NCI-H2081 (cell line): Measurements from ENCODE around the gene LHB.
"Not testable (repeated sequence)": the region's sequence is repeated elsewhere in the genome, so short reads cannot be mapped to it uniquely, and the experiment has no call there.

Experiments
- DNase-seq, 2 experiments: peaks; one replicate each; lab custom pipeline; 2025; lab: John Stamatoyannopoulos, UW

LHB gene

GRCh38 chr19:49038111-49038510 is 21.2 kb upstream of the LHB start:
- not testable (repeated sequence) for DNase-seq

- not testable (repeated sequence) for DNase-seq
Measured at GRCh38 chr19:49036815-49037214, 19.9 kb upstream of the LHB start, which contains the start of gene CGB1. CGB1 (minus strand) TSS chr19:49036895; CDS start chr19:49036711, 184 bp downstream.

GRCh38 chr19:49031642-49032301 is 14.9 kb upstream of the LHB start, which contains the start of gene CGB2:
CGB2 (plus strand) TSS chr19:49031890; CDS start chr19:49032096, 206 bp downstream.
- peak in 1 of 2 experiments; percentile 54 for DNase-seq

- not testable (repeated sequence) for DNase-seq
Measured at GRCh38 chr19:49030323-49030722, 13.4 kb upstream of the LHB start.

- not testable (repeated sequence) for DNase-seq
Measured at GRCh38 chr19:49029749-49030148, 12.9 kb upstream of the LHB start.

DNA sequence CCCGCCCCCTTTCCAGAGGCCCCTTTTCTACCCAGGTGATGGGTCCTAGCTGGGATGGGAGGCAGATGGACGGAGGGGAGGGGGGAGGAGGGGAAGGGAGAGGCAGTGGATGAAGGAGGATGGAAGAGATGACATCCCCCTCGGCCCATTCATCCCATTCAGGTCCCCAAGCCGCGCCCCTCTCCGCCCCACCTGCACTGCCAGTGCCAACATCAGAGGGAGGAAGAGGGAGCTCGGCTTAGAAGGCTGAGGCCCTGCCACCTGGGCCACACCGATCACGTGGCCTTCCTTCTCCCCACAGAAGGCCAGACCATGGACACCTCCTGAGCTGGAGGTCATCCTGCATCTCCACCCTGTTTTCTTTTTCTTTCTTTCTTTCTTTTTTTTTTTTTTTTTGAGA is 11.8 kb upstream of the LHB start:
- not testable (repeated sequence) for DNase-seq

- not testable (repeated sequence) for DNase-seq
Measured at GRCh38 chr19:49025599-49025998, 8.7 kb upstream of the LHB start.

- not testable (repeated sequence) for DNase-seq
Measured at GRCh38 chr19:49025088-49025487, 8.2 kb upstream of the LHB start.

DNA sequence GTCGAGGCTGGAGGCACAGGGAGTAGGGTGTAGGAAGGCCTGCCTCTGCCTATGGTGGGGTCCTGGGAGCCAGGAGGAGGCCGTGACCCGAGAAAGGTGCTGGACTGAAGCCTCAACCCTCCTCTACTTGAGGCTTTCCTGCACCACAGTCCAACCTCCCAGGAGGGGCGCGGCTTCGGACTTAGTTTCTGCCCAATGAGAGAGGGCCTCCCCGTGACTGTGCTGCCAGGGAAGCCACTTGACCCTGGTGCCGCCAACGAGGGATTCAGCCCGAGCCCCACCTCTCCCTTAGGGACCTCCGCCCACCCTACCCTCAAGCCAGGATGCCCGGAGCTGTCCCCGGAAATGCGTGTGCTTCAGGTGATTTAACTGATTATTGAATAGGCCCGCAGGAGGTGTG is 7.3 kb upstream of the LHB start, which contains the start of gene CGB3:
CGB3 (minus strand) TSS at position 101 of the 400 bp plus-strand sequence. CDS start 362 bp downstream, outside the sequence.
- DNase-seq: not testable (repeated sequence)

DNA sequence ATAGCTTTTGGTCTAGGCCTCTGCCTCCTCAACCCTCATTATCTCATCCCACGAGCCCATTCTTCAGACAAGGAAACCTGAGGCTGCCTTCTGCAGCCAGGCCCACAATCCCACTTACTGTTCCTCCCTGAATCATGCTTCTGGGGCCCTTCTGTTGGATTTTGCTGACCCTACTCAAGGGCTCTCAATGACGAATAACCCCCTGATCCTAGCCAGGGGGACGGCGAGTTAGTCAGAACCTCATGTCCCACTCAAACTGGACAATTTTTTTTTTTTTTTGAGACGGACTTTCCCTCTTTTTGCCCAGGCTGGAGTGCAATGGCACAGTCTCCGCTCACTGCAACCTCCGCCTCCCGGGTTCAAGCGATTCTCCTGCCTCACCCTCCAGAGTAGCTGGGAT is 5.2 kb upstream of the LHB start:
- no peak for DNase-seq

GRCh38 chr19:49020931-49021895 is 4.3 kb upstream of the LHB start:
- no peak for DNase-seq

GRCh38 chr19:49020342-49020741 is 3.5 kb upstream of the LHB start:
- DNase-seq: no peak

GRCh38 chr19:49019242-49019932 is 2.5 kb upstream of the LHB start:
- DNase-seq: peak in 1 of 2 experiments; percentile 6

DNA sequence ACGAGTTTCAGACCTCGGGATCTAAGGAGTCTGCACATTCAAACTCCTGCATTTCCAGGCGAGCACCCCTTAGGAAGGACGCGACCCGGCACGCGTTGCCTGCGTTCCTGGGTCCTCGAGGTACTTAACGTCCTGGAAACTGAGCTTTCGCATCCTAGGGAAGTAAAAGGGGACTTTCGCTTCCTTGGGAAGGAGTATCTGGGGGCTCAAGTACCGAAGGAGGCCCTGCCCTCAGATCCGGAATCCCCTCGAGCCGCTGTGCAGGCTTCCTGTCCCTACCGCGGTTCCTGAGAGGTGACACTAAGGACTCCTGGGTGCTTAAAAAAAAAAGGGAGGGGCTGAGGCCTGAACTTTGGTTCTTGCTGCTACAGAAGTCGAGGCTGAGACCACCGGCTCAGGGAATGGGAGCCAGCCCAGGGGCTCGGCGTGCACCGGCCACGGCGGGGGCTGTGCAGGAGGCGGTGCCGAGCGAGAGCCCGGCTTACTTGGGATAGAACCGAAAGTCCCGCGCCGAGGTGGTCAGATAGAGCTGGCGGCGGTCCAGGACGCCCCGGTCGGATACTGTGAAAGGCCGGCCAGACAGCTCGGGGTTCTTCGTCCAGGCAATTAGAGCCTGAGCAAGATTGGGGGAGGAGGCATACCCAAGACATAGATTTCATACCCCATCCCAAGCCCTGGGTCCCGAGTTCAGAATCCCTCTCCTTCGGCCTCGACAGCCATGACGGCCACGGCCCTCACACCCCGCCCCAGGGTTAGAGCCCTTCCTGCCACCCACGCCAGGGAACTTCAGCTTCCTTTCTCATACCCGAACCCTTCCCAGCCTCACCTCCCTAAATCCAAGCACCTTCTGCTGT is 1.7 kb upstream of the LHB start:
- DNase-seq: not testable (repeated sequence)

DNA sequence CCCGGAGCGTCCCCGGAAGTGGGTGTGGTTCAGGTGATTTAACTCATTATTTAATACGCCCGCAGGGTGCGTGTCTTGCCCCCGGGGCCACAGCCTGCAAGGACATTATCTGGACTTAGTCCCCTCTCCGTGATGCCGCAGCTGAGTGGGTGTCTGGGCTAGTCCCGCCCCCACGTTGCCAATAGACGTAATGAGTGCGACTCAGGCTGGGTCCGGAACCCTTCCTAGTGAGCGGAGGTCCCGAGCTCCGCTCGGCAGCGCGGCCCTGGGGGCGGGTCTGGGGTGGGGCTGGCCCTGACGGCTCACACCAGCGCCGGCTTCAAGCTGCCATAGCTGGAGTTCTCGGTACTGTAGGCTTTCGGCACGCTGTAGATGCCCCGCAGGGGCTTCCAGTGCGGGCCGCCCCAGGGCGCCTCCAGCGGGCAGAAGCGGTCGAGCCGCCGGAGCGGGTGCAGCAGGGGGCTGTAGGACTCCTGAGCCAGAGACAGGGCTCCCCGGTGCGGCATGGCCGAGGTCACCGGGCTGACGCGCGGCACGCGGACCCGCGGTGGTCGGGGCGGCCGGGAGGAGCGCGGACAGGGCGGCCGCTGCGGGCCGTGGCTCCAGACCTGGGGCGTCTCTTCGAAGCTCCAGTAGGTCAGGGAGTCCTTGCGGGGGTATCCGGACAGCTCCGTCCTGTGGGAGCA is 918 bp upstream of the LHB start:
- DNase-seq: peak; percentile 43 to 45

DNA sequence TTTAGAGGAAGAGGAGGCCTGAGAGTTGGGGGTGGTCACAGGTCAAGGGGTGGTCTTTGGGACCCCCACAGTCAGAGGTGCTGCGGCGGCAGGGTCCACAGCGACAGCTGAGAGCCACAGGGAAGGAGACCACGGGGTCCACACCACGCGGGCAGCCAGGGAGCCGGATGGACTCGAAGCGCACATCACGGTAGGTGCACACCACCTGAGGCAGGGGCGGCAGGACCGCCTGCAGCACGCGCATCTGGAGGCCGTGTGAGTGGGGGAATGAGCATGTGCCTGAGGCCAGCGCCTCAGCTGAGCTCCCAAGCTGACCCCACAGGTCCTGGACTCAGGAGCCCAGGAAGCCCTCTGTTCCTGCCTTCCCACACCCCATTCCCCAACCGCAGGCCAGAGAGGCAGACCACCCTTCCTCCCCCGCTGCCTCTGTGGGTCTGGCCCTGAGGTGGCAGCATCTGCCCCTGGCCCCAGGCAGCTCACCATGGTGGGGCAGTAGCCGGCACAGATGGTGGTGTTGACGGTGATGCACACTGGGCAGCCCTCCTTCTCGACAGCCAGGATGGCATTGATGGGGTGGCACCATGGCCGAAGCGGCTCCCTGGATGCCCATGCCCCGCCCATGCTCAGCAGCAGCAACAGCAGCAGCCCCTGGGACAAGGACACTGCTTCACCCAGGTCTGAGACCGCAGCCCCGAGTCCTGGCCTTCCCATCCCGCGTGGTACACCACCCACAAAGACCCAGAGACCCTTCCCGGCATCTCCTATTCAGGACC is 638 bp downstream of the LHB start:
- DNase-seq: no peak

DNA sequence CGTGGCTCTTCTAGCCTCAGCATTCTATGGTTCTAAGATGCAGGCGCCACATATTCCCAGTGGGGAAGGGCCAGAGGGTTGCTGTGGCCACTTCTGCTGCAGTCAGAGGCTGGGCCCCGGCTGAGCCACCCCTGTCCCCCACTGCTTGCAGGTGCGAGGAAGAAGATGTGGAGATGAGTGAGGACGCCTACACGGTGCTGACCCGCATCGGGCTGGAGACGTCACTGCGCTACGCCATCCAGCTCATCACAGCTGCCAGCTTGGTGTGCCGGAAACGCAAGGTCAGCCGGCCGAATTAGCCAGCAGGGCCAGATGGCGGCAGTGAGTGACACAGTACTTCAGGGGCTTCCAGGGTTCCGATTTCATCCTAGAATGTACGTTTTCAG is 2.0 kb downstream of the LHB start:
- no peak for DNase-seq

DNA sequence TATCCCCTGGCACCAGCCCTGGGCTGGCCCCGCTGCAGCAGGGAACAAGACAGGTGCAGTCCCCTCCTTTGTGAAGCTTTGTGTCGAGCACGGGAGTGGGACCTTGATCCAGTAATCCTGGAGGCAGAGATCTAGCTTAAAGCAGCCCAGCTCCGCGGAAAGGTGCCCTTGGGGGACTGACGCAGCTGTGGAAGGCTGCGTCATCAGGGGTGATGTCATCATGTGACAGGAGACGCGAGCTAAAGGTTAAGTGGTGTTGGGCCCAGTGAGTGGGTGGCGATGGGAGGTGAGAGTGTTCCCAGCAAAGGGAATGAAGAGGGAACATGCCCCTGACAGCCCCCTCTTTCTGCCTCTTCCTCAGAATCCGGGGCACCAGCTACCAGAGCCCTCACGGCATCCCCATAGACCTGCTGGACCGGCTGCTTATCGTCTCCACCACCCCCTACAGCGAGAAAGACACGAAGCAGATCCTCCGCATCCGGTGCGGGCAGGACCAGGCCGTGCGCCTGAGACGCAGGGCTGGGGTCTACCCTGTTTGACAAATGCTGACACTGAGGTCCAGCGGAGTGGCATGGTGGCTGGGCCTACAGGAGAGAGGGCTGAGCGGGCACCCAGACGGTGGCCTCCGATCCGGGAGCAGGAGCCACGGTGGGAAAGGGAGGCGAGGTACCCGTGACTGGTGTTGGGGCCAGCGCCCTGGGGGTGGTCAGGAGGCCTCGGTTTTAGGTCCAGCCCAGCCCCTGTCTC is 2.6 kb downstream of the LHB start:
- no peak for DNase-seq

DNA sequence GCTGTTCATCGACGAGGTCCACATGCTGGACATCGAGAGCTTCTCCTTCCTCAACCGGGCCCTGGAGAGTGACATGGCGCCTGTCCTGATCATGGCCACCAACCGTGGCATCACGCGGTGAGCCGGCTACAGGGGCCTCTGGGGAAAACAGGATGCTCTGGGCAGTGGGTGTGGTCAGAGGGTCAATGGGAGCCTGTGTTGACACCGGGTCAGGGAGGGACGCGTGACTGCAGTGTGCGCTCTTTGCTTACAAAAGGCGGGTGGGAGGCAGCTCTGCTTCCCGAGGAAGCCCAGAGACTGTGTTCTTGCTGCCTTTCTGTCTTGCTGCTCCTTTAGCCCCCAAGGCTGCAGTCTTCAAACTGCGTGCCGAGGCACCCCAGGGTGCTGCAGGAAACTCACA is 5.7 kb downstream of the LHB start:
- DNase-seq: no peak
